Prostate gland (tissue), 2 donors: ENCODE data around the gene DNAH6. TPM values are rescaled to one million over a fixed set of nuclear protein-coding genes. Genes with fewer than 3 reads are reported as not detected.

Experiments
- DNase-seq: peaks from one replicate; pipeline ENCODE4 v3.0.0-alpha.2; 2019; ENCODE audit warnings: low spot score
- H3K27ac ChIP-seq, 2 donors: fragments of 200-600 bp; sonication (generic); 2 replicates each; pipeline ENCODE4 v1.5.1; 2017 to 2019
- H3K27me3 ChIP-seq: fragments of 200-600 bp; sonication (generic); replicated peaks from 2 replicates; pipeline ENCODE4 v1.5.1; 2019; ENCODE audit not compliant: insufficient read depth
- H3K36me3 ChIP-seq, 2 donors: fragments of 200-600 bp; sonication (generic); 1 replicate in 1 of 2; 2 replicates in 1 of 2; pipeline versions ENCODE4 v1.5.1 to v1.8.1; 2017 to 2019
- H3K4me1 ChIP-seq: fragments of 200-600 bp; sonication (generic); replicated peaks from 2 replicates; pipeline ENCODE4 v1.5.1; 2019
- H3K4me3 ChIP-seq, 2 donors: fragments of 200-600 bp; sonication (generic); 2 replicates each; pipeline ENCODE4 v1.5.1; 2017 to 2019
- H3K9me3 ChIP-seq: fragments of 200-600 bp; sonication (generic); 2 replicates; pipeline ENCODE4 v1.5.1; 2017
- CTCF ChIP-seq, 4 experiments: fragments of 200-600 bp in 2 of 4; fragments of 450-650 bp in 2 of 4; sonication (generic) in 2 of 4; IDR thresholded peaks; 1 replicate in 3 of 4; 2 replicates in 1 of 4; pipeline ENCODE4 v1.5.1; 2016 to 2019; ENCODE audit warnings: antibody characterized with exemption in 4 of 4, mild to moderate bottlenecking in 2 of 4, moderate library complexity in 2 of 4
- POLR2A ChIP-seq: fragments of 450-650 bp; IDR thresholded peaks from one replicate; pipeline ENCODE4 v1.6.1; 2016; ENCODE audit warnings: antibody characterized with exemption, mild to moderate bottlenecking
- POLR2AphosphoS5 ChIP-seq: sonication (generic); formaldehyde crosslinking; IDR thresholded peaks from one replicate; pipeline ENCODE4 v1.6.1; 2017; ENCODE audit warnings: antibody characterized with exemption
- WGBS: methylation state at CpG from one replicate; pipeline ENCODE4 v1.1.5; 2018; 5-methylcytosine and 5-hydroxymethylcytosine counted together
- intact Hi-C: fragments of 100-400 bp; cut with DNase I; formaldehyde crosslinking; loops from one replicate; pipeline ENCODE4 v1.14.2; 2022
- total RNA-seq, 2 donors: library from RNA; depleted of rRNA; stranded (reverse); fragments of >200 nt; gene quantifications; one replicate each; pipeline ENCODE4 v1.1.0, GENCODE V29; 2016

The DNAH6 gene
- total RNA-seq, 2 donors from 2014 or later, result 1.1 to 4.9 TPM

DNA sequence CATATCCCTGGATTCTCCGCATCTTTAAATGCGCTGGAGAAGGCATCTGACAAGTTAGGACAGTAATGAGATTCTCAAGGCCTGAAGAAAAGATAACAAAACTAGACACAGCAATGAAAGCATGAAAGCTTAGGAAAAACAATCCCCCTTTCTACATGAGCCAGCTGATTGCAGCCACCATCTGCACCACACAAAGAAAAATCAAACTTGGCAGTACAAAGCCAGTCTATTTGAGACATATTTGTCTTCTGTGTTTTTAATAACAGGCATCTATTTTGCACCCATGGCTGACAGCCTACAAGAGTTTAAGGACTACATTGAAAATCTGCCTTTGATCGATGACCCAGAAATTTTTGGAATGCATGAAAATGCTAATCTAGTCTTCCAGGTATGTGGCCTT is 281.0 kb downstream of the DNAH6 start:
- no peaks in the 10 kb centered on the region for H3K36me3 ChIP-seq
- intact Hi-C loops, result no loop called here
- H3K4me3 ChIP-seq, result no peak overlapping the region
- H3K27ac ChIP-seq, result no peak overlapping the region
- 71% methylated on average over 3 of the region's 3 CpGs for WGBS
- no peaks in the 10 kb centered on the region for H3K27me3 ChIP-seq
- H3K9me3 ChIP-seq, result no peaks in the 10 kb centered on the region
- DNase-seq, result no peak
- TF ChIP-seq CTCF (IDR thresholded peaks at IDR 0.05), result no peak
- no peak for TF ChIP-seq POLR2AphosphoS5
- no peak for TF ChIP-seq POLR2A
- no peaks in the 10 kb centered on the region for H3K4me1 ChIP-seq

GRCh38 chr2:84799772-84800171 is 283.5 kb downstream of the DNAH6 start:
- Histone ChIP-seq H3K27me3 (no peaks in the 10 kb centered on the region), H3K27ac (no peak overlapping the region), H3K4me3 (no peak overlapping the region), H3K36me3 (no peaks in the 10 kb centered on the region), H3K9me3 (no peaks in the 10 kb centered on the region), H3K4me1 (no peaks in the 10 kb centered on the region)
- no peak for DNase-seq
- intact Hi-C loops, result no loop called here
- WGBS, result 95% methylated on average over 1 of the region's 1 CpG
- TF ChIP-seq POLR2A (no peak), POLR2AphosphoS5 (no peak), CTCF (IDR thresholded peaks at IDR 0.05) (no peak)

GRCh38 chr2:84800194-84800805 is 284.0 kb downstream of the DNAH6 start:
- no peak overlapping the region for H3K4me3 ChIP-seq
- no peak for DNase-seq
- H3K4me1 ChIP-seq, result no peaks in the 10 kb centered on the region
- WGBS, result 67% methylated on average over 1 of the region's 1 CpG
- no peaks in the 10 kb centered on the region for H3K36me3 ChIP-seq
- no peaks in the 10 kb centered on the region for H3K9me3 ChIP-seq
- no peaks in the 10 kb centered on the region for H3K27me3 ChIP-seq
- TF ChIP-seq POLR2AphosphoS5, result no peak
- TF ChIP-seq CTCF (IDR thresholded peaks at IDR 0.05), result no peak
- TF ChIP-seq POLR2A, result no peak
- intact Hi-C loops, result no loop called here
- H3K27ac ChIP-seq, result no peak overlapping the region

DNA sequence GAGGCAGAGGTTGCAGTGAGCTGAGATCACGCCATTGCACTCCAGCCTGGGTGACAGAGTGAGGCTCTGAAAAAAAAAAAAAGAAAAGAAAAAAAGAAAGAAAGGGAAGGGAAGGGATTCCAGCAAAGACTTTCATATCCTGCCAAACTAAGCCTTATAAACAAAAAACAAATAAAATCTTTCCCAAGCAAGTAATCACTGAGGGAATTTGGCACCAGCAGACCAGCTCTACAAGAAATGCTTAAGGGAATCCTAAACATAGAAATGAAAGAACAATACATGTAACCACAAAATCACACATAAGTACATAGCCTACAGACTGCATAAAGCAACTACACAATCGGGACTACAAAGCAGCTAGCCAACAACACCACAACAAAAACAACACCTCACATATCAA is 285.5 kb downstream of the DNAH6 start:
- Histone ChIP-seq H3K36me3 (no peaks in the 10 kb centered on the region), H3K27me3 (no peaks in the 10 kb centered on the region), H3K4me1 (no peaks in the 10 kb centered on the region), H3K4me3 (no peak overlapping the region), H3K27ac (no peak overlapping the region), H3K9me3 (no peaks in the 10 kb centered on the region)
- 50% methylated on average over 2 of the region's 2 CpGs for WGBS
- TF ChIP-seq POLR2A (no peak), POLR2AphosphoS5 (peak; percentile 57)
- intact Hi-C loops, result no loop called here
- peak; percentile 17 for DNase-seq

- Histone ChIP-seq H3K36me3 (no peaks in the 10 kb centered on the region), H3K9me3 (no peaks in the 10 kb centered on the region), H3K4me3 (no peak overlapping the region), H3K27me3 (no peaks in the 10 kb centered on the region), H3K27ac (no peak overlapping the region), H3K4me1 (no peaks in the 10 kb centered on the region)
- no peak for DNase-seq
- intact Hi-C loops, result no loop called here
- WGBS, result 74% methylated on average over 1 of the region's 1 CpG
- no peak for TF ChIP-seq POLR2AphosphoS5
- no peak for TF ChIP-seq POLR2A
- no peak for TF ChIP-seq CTCF (IDR thresholded peaks at IDR 0.05)
Observed at GRCh38 chr2:84805250-84805958, 289.1 kb downstream of the DNAH6 start.
